ENCODE measurements around the gene RNF11. TPM values are rescaled to one million over a fixed set of nuclear protein-coding genes. Genes with fewer than 3 reads are reported as not detected.

The RNF11 gene
- polyA plus RNA-seq, 3 donors, result 25.3 to 30.4 (median 28.4) TPM

GRCh38 chr1:51285055-51285454 is 49.0 kb downstream of the RNF11 start:
- no peak overlapping the region for H3K4me3 Mint-ChIP-seq
- Histone ChIP-seq H3K79me2 (ENCODE audit: insufficient read depth, low read length) (no peaks in the 10 kb centered on the region), H2AFZ (ENCODE audit: insufficient read depth, low read depth, low read length, poor library complexity, severe bottlenecking) (no peak overlapping the region), H3K9ac (ENCODE audit: insufficient read depth, low read length, poor library complexity, severe bottlenecking) (no peak overlapping the region), H3K4me2 (replicated peaks; ENCODE audit: extremely low read depth, low read length, poor library complexity, severe bottlenecking) (no peak overlapping the region), H3K27me3 (ENCODE audit: control insufficient read depth in 2 of 2, insufficient read depth in 2 of 2, low read length in 2 of 2) (no peaks in the 10 kb centered on the region), H3K4me1 (ENCODE audit: control insufficient read depth in 1 of 2, insufficient read depth in 2 of 2, low read length in 2 of 2) (no peaks in the 10 kb centered on the region), H3K4me3 (replicated peaks in 1 of 3; ENCODE audit: low read depth in 2 of 3, low read length in 3 of 3) (no peak overlapping the region), H4K20me1 (ENCODE audit: insufficient read depth, low read length) (no peaks in the 10 kb centered on the region), H3K36me3 (replicated peaks in 1 of 2; ENCODE audit: control insufficient read depth in 1 of 2, insufficient read depth in 2 of 2, low read length in 2 of 2) (peaks cover 0 to 4% of the 10 kb centered on the region in 2 donors), H3K27ac (ENCODE audit: low read depth in 1 of 2, low read length in 2 of 2) (no peak overlapping the region), H3K9me3 (replicated peaks in 1 of 2; ENCODE audit: control insufficient read depth in 1 of 2, insufficient read depth in 1 of 2, low read length in 2 of 2) (no peaks in the 10 kb centered on the region)
- H3K27me3 Mint-ChIP-seq (ENCODE audit: low read depth in 3 of 3), result peaks cover 0 to under 1% (median 0%) of the 10 kb centered on the region in 3 donors
- WGBS (ENCODE audit: insufficient coverage), result no CpG with 5 or more reads among the region's 1 CpG
- H3K9me3 Mint-ChIP-seq, result peaks cover 0 to 2% (median 0%) of the 10 kb centered on the region in 7 donors
- H3K4me1 Mint-ChIP-seq, result peaks cover 5% of the 10 kb centered on the region
- DNase-seq, result no peak
- no peaks in the 10 kb centered on the region for H3K36me3 Mint-ChIP-seq
- H3K27ac Mint-ChIP-seq, result no peak overlapping the region
- intact Hi-C loops (cut with micrococcal nuclease), result no loop called here
- TF ChIP-seq CTCF (IDR thresholded peaks at IDR 0.05), result no peak

GRCh38 chr1:51287966-51288365 is 51.9 kb downstream of the RNF11 start:
- Mint-ChIP-seq H3K4me1 (peaks cover 3% of the 10 kb centered on the region), H3K9me3 (peaks cover 0 to 2% (median 0%) of the 10 kb centered on the region in 7 donors), H3K27ac (peak overlapping the region in 1 of 7 donors; percentile 57), H3K4me3 (no peak overlapping the region), H3K36me3 (no peaks in the 10 kb centered on the region), H3K27me3 (ENCODE audit: low read depth in 3 of 3) (peaks cover 0 to 2% (median 1%) of the 10 kb centered on the region in 3 donors)
- Histone ChIP-seq H4K20me1 (ENCODE audit: insufficient read depth, low read length) (no peaks in the 10 kb centered on the region), H3K9ac (ENCODE audit: insufficient read depth, low read length, poor library complexity, severe bottlenecking) (no peak overlapping the region), H3K4me1 (ENCODE audit: control insufficient read depth in 1 of 2, insufficient read depth in 2 of 2, low read length in 2 of 2) (no peaks in the 10 kb centered on the region), H3K79me2 (ENCODE audit: insufficient read depth, low read length) (no peaks in the 10 kb centered on the region), H3K9me3 (replicated peaks in 1 of 2; ENCODE audit: control insufficient read depth in 1 of 2, insufficient read depth in 1 of 2, low read length in 2 of 2) (no peaks in the 10 kb centered on the region), H3K4me3 (replicated peaks in 1 of 3; ENCODE audit: low read depth in 2 of 3, low read length in 3 of 3) (no peak overlapping the region), H3K36me3 (replicated peaks in 1 of 2; ENCODE audit: control insufficient read depth in 1 of 2, insufficient read depth in 2 of 2, low read length in 2 of 2) (no peaks in the 10 kb centered on the region), H3K4me2 (replicated peaks; ENCODE audit: extremely low read depth, low read length, poor library complexity, severe bottlenecking) (no peak overlapping the region), H3K27ac (ENCODE audit: low read depth in 1 of 2, low read length in 2 of 2) (no peak overlapping the region), H3K27me3 (ENCODE audit: control insufficient read depth in 2 of 2, insufficient read depth in 2 of 2, low read length in 2 of 2) (no peaks in the 10 kb centered on the region), H2AFZ (ENCODE audit: insufficient read depth, low read depth, low read length, poor library complexity, severe bottlenecking) (no peak overlapping the region)
- 94% methylated on average over 8 of the region's 8 CpGs for WGBS (ENCODE audit: insufficient coverage)
- DNase-seq, result no peak
- no peak for TF ChIP-seq CTCF (IDR thresholded peaks at IDR 0.05)
- intact Hi-C loops (cut with micrococcal nuclease), result no loop called here
